Testis (tissue), 3 donors: ENCODE measurements around the gene C1GALT1C1. TPM values are rescaled to one million over a fixed set of nuclear protein-coding genes. Genes with fewer than 3 reads are reported as not detected.

Source experiments
- DNase-seq: peaks from one replicate; pipeline ENCODE4 v3.0.0-alpha.2; 2019
- H3K27ac ChIP-seq, 2 donors: fragments of 200-600 bp; sonication (generic); one replicate each; pipeline ENCODE4 v1.5.1; 2019
- H3K27me3 ChIP-seq: fragments of 200-600 bp; sonication (generic); one replicate; pipeline ENCODE4 v1.5.1; 2019
- H3K36me3 ChIP-seq: fragments of 200-600 bp; sonication (generic); one replicate; pipeline ENCODE4 v1.5.1; 2017; ENCODE audit warnings: low read depth; ENCODE audit errors: missing control alignments
- H3K4me1 ChIP-seq: fragments of 200-600 bp; sonication (generic); one replicate; pipeline ENCODE4 v1.5.1; 2019
- H3K4me3 ChIP-seq, 2 donors: fragments of 200-600 bp; sonication (generic); one replicate each; pipeline ENCODE4 v1.5.1; 2017 to 2019
- H3K9me3 ChIP-seq: fragments of 200-600 bp; sonication (generic); one replicate; pipeline ENCODE4 v1.5.1; 2017
- POLR2A ChIP-seq: fragments of 450-650 bp; IDR thresholded peaks from one replicate; pipeline ENCODE4 v1.6.1; 2017; ENCODE audit warnings: antibody characterized with exemption, mild to moderate bottlenecking, moderate library complexity
- whole genome bisulfite sequencing, 2 donors: methylation state at CpG; one replicate each; pipeline ENCODE4 v1.1.5; 2018; 5-methylcytosine and 5-hydroxymethylcytosine counted together
- intact Hi-C: fragments of 100-400 bp; cut with DNase I; formaldehyde crosslinking; loops from one replicate; pipeline ENCODE4 v1.15.1; 2023; ENCODE audit warnings: low total_unique reads
- polyA plus RNA-seq: library from polyadenylated mRNA; stranded (reverse); fragments of 350-450 nt; fragmentation: Illumina TruSeq; extraction: RNeasy Lipid Tissue Mini Kit (QIAGEN cat#74804); gene quantifications from one replicate; pipeline ENCODE4 v1.2.3, GENCODE V29; 2014; ENCODE audit warnings: low read depth, low replicate concordance; ENCODE audit not compliant: insufficient read depth
- total RNA-seq, 2 donors: library from RNA; depleted of rRNA; stranded (reverse); fragments of >200 nt; gene quantifications; one replicate each; pipeline ENCODE4 v1.2.3, GENCODE V29; 2016
- TF ChIP-seq, protein P1 (sequence below), 3 experiments: fragments of 450-650 bp in 2 of 3; fragments of 200-600 bp in 1 of 3; sonication (generic) in 1 of 3; IDR thresholded peaks; one replicate each; pipeline ENCODE4 v1.5.1; 2016 to 2019; ENCODE audit warnings: antibody characterized with exemption in 3 of 3, mild to moderate bottlenecking in 2 of 3, moderate library complexity in 1 of 3

The C1GALT1C1 gene
- total and polyA plus RNA-seq, 3 donors from 2014 or later = 20.4 to 30.0 (median 23.4) TPM

DNA sequence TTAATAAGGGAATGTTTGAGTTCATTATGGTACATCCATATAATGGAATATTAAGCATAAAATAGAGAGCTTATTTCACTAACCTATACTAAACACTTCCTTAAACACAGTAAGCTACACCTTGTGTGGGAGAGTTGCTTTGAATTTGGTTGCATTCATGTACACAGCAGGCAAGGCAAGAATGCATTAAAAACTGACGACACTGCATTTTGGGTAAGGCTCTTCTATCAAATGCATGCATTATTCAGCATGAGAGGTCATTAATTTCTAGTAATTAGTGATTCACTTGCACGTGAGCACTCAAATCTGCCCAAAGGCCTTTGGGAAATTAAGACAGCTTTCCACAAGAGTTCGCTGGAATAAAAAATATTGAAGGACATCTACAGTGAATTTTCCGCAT lies 8.8 kb upstream of the C1GALT1C1 start:
- Histone ChIP-seq H3K4me3 (no peak overlapping the region), H3K4me1 (no peaks in the 10 kb centered on the region), H3K36me3 (no peaks in the 10 kb centered on the region), H3K9me3 (no peaks in the 10 kb centered on the region), H3K27me3 (no peaks in the 10 kb centered on the region), H3K27ac (no peak overlapping the region)
- TF ChIP-seq POLR2A = no peak
- TF ChIP-seq, protein P1, sequence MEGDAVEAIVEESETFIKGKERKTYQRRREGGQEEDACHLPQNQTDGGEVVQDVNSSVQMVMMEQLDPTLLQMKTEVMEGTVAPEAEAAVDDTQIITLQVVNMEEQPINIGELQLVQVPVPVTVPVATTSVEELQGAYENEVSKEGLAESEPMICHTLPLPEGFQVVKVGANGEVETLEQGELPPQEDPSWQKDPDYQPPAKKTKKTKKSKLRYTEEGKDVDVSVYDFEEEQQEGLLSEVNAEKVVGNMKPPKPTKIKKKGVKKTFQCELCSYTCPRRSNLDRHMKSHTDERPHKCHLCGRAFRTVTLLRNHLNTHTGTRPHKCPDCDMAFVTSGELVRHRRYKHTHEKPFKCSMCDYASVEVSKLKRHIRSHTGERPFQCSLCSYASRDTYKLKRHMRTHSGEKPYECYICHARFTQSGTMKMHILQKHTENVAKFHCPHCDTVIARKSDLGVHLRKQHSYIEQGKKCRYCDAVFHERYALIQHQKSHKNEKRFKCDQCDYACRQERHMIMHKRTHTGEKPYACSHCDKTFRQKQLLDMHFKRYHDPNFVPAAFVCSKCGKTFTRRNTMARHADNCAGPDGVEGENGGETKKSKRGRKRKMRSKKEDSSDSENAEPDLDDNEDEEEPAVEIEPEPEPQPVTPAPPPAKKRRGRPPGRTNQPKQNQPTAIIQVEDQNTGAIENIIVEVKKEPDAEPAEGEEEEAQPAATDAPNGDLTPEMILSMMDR (IDR thresholded peaks at IDR 0.05) = no peak
- 89 to 92% methylated on average over 3 to 4 of the region's 4 CpGs for WGBS, 2 donors
- no peak for DNase-seq
- intact Hi-C loops = no loop called here

DNA sequence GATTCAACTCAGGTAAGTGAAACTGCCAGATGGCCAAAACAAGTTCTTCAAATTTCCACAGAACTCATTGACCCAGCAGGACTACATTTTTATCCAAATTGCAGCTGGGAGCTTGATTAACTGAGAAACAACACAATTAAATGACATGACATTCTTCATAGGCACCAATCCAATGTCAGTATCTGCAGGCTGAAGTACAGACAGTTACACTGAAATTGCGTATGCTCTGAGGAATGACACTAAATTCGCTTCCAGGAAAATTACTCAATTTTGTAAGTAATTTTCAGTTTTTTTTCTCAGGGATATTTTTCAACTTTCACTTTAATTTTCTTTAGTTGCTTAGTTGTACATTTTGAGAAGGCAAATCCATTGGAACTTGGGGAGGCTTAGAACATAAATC lies 4.5 kb downstream of the C1GALT1C1 start:
- intact Hi-C loops = no loop called here
- Histone ChIP-seq H3K4me3 (no peak overlapping the region), H3K27me3 (no peaks in the 10 kb centered on the region), H3K9me3 (no peaks in the 10 kb centered on the region), H3K36me3 (no peaks in the 10 kb centered on the region), H3K27ac (no peak overlapping the region), H3K4me1 (no peaks in the 10 kb centered on the region)
- TF ChIP-seq, protein P1 (IDR thresholded peaks at IDR 0.05) = no peak
- no peak for TF ChIP-seq POLR2A
- WGBS, 2 donors = 36 to 56% methylated on average over 2 of the region's 2 CpGs
- DNase-seq = no peak

DNA sequence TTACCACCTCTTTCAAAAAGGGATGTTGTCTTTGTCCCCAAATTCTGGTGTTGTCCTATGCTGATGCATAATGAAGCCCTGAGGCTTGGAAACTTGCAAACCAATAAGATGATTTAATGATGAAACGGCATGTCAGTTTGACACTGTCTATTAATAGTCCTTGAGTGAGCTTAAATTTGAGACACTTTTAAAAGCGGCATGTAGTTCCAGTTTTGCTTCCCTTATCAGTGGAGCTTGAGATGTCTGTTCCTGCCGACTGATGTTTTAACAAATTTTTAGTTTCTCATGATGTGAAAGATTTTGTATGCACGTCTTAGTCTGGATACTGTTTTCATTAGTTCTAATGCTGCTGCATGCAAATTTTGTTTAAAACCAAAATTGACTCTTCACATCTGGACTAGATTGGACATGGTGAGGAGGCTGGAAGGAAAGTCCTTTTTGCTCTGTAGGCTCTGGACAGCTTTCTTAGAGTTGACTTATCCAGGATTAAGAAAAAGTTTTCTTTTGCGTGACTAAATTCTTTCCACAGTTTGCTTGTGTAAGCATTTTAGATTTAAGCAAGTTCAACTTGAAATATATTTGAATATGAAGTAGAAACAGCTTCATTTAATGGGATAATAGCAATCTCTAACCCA lies 11.7 kb downstream of the C1GALT1C1 start:
- no peaks in the 10 kb centered on the region for H3K27me3 ChIP-seq
- H3K27ac ChIP-seq = no peak overlapping the region
- no peak overlapping the region for H3K4me3 ChIP-seq
- H3K4me1 ChIP-seq = no peaks in the 10 kb centered on the region
- intact Hi-C loops = no loop called here
- no peak for TF ChIP-seq POLR2A
- TF ChIP-seq, protein P1 (IDR thresholded peaks at IDR 0.05) = no peak
- no peak for DNase-seq
- 68 to 75% methylated on average over 5 of the region's 5 CpGs for WGBS, 2 donors
- no peaks in the 10 kb centered on the region for H3K9me3 ChIP-seq
- H3K36me3 ChIP-seq = no peaks in the 10 kb centered on the region

DNA sequence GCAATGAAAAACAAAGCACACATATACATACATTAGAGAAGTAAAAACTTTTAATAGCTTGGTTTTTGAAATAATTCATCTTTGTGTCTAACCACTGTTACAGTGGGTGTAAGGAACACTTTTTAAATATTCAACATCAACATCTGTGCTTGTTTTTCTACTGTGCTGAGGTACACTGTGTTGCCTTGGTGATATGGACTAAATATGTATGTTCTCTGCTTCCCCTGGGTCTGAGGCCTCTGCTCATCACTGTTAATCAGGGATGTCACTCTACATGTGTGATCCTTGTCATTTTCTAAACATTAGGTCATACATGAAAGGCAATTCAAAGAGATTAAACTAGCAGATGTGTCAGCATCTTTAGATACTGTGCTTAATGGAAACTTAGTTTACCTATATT lies 15.0 kb downstream of the C1GALT1C1 start:
- Histone ChIP-seq H3K27me3 (no peaks in the 10 kb centered on the region), H3K4me3 (no peak overlapping the region), H3K9me3 (no peaks in the 10 kb centered on the region), H3K4me1 (no peaks in the 10 kb centered on the region), H3K36me3 (no peaks in the 10 kb centered on the region), H3K27ac (no peak overlapping the region)
- TF ChIP-seq POLR2A = no peak
- TF ChIP-seq, protein P1 (IDR thresholded peaks at IDR 0.05) = no peak
- intact Hi-C loops = no loop called here
- no peak for DNase-seq

DNA sequence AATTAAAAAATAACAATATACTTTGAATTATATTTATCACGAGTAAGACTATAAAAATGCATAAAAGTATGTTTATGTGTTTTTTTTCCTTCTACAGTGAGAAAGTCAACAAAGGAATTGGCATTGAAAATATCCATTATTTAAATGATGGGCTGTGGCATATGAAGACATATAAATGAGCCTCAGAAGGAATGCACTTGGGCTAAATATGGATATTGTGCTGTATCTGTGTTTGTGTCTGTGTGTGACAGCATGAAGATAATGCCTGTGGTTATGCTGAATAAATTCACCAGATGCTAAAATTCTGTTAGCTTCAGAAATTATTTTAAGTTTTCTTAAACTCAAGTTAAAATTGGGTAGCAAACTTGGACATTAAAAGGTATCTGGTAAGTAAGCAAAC lies 17.8 kb downstream of the C1GALT1C1 start:
- 96% methylated on average over 1 of the region's 1 CpG for WGBS, 2 donors
- no peak overlapping the region for H3K4me3 ChIP-seq
- TF ChIP-seq, protein P1 (IDR thresholded peaks at IDR 0.05) = no peak
- TF ChIP-seq POLR2A = no peak
- no peaks in the 10 kb centered on the region for H3K9me3 ChIP-seq
- no peaks in the 10 kb centered on the region for H3K4me1 ChIP-seq
- no peaks in the 10 kb centered on the region for H3K27me3 ChIP-seq
- intact Hi-C loops = no loop called here
- H3K27ac ChIP-seq = no peak overlapping the region
- DNase-seq = no peak
- H3K36me3 ChIP-seq = no peaks in the 10 kb centered on the region
